GM19193 (cell line): ENCODE data around the gene IL21.

ENCODE experiments used
- POLR2A ChIP-seq: IDR thresholded peaks from 4 replicates; pipeline ENCODE4 v1.6.1; 2011; ENCODE audit not compliant: insufficient read depth, insufficient read length; ENCODE audit errors: extremely low read depth

The IL21 gene

GRCh38 chr4:122606364-122607043, 14.4 kb downstream of the IL21 start:
- no peak for TF ChIP-seq POLR2A

GRCh38 chr4:122604146-122604545, 16.7 kb downstream of the IL21 start:
- TF ChIP-seq POLR2A = no peak

- no peak for TF ChIP-seq POLR2A
These were observed 17.7 kb downstream of the IL21 start for GRCh38 chr4:122603156-122603574.

- no peak for TF ChIP-seq POLR2A
These were observed 18.4 kb downstream of the IL21 start for GRCh38 chr4:122602277-122603142.

GRCh38 chr4:122591196-122591595, 29.7 kb downstream of the IL21 start:
- no peak for TF ChIP-seq POLR2A

GRCh38 chr4:122588453-122589238, 32.2 kb downstream of the IL21 start:
- TF ChIP-seq POLR2A = no peak

- TF ChIP-seq POLR2A = no peak
These were observed 36.3 kb downstream of the IL21 start for GRCh38 chr4:122584519-122584918.

GRCh38 chr4:122583906-122584305, 37.0 kb downstream of the IL21 start:
- no peak for TF ChIP-seq POLR2A

- TF ChIP-seq POLR2A = no peak
These were observed 42.8 kb downstream of the IL21 start for GRCh38 chr4:122577808-122578781.

- TF ChIP-seq POLR2A = no peak
These were observed 43.7 kb downstream of the IL21 start for GRCh38 chr4:122577189-122577553.

GRCh38 chr4:122576261-122577188, 44.3 kb downstream of the IL21 start:
- TF ChIP-seq POLR2A = no peak

- TF ChIP-seq POLR2A = no peak
These were observed 58.4 kb downstream of the IL21 start for GRCh38 chr4:122562449-122562848.
